ENCODE results near the gene ABHD16A.

ABHD16A gene

DNA sequence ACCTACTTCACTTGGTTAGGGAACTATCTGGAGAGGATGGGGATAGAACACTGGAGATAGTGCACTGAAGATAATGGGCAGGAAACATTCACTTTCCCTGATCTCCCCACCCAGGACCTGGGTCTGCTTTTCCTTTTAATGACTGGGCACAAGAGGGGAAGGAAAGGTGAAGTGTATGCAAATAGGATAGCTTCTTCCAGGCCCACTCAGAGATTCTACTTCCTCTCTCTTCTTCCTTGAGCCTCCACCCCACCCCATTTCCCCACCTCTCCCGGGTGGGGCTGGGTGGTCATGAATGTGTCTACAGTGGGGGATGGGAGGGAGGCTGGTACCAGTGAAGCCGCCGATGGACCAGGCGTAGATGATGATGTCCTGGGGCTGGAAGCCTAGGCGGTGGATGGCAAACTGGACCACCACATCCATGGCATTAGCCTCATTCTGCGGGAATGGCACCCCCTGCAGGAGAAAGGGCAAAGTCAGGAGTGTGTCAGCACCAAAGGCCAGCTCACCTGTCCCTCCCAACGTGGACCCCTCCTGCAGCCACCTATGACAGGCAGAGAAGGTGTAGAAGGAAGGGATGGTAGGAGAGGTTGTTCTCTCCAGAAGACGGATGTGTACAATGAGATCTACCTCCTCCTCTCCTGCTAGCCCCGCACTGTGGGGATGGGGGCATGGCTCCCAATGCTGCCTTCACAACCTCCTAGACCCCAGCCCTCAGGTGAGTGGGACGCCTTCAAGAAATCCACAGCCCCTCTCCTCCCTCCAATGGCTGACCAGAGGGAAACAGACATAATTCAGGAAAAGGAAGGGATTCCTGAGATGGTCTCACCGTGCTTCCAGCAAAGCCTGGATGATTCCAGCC is 13.6 kb downstream of the ABHD16A start:
- no peak for DNase-seq (ENCODE audit: low read depth)

DNA sequence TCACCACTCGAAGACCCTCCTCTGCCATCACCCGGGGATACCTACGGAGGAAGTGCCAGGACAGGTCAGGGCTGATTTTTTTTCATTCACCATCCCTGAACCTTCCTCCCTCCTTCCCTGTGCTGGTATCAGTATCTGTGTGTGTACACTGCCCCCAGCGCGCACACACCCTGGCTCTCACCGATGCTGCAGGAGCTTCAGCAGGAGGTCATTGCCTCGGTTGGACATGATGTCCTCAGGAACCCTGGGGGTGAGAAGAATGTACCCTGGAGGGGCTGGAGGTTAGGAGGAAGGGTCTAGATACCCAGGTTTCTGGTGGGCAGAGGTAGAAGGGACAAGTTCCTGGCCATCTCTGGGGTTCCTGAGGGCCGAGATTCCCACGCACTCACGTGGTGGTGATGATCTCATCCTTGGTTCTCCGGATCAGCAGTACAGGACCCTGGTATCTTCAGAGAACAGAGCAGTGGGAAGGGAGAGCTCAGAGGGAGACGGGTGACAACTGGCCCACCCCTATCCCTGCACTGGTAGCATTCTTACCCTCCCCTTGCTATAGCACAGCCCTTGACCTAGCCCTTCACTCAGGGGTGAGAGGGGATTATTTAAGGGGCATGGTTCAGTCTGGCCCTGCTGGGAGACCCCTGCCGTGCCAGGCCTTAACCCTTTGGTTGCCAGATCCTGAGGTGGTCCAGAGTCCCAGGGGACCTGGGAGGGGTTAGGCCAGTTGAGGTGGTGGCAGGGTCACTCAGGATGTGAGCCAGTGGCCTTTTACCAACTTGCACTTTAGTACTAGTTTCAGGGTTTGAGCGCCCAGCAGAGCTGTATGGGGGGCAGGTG is 15.0 kb downstream of the ABHD16A start:
- DNase-seq (ENCODE audit: low read depth): no peak

DNA sequence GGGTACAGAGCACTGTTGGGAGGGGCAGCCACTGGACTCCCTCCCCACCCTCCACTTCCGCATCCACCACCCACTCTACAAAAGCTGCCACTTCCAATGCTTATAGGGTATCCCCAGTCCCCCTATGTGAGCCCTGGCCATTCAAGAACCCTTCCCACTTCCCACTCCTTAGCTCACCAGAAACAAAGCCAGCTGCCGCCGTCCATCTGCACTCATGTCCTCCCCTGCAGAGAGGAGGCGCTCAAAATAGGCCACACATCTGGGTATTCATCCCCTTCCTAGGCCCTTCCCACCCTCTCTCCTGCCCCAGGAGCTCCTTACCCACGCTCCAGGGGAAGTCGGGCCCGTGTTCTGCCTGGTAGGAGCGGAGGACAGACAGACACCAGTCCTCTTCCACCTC is 15.8 kb downstream of the ABHD16A start:
- DNase-seq (ENCODE audit: low read depth): no peak

DNA sequence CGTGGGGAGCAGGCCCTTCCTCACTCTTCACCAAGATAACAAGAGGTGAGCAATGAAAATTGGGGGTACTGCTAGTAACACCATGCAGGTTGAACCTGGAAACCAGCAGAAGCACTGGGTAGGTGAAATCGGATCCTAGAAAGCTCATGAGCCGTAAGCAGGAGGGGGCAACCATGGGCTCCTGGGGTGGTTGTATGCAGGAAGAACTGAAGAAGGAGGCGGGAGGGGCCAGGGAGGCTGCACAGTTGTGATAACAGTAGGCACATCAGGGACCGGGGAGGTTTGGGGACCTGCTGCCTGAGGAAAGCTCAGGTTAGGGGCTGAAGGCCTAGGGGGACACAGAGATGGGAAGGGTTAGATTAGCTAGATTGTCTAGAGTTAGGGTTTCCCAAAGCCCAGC is 16.6 kb downstream of the ABHD16A start:
- DNase-seq (ENCODE audit: low read depth): no peak

DNA sequence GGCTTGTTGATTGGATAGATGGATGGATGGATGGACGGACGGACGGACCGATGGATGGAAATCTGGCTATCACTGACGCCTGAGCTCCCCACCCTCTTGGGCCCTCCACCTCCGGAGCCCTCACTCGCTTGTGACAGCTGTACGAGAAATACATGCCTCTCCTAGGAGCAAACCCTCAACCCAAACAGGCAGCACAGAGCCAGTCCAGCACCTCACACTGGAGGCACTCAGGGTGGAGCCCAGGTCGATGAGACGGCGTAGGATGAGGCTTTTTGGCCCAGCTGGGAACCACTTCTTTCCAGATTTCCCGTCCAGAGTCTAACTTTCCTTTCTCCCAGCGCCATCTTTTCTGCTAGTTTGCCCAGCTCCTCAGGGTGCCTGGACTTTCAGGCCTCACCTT is 19.5 kb downstream of the ABHD16A start:
- DNase-seq (ENCODE audit: low read depth): no peak

DNA sequence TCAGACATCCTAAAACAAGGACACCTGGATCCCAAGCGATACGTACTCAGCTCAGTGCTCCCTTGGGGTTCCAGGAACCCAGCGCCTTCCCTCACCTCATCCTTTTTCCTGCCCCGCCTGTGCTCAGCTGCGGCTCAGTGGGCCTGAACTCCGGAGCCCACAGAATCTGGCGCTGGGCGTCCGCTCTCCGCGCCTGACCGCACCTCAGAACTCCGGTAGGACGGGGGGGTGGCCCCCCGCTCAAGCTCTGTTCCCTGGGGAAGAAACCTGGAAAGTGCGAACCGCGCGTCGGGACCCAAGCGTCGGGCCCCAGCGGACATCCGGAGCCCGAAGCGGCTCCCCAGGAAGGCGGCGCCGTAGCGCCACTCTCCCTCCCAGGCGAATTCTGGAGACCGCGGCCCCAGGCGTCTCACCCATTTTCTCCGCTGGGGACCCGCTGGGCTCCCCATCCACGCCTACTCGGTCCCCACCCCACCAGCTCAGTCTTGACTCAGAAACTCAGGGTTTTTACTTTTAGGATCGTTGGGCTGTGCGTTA is 21.9 kb downstream of the ABHD16A start:
- no peak for DNase-seq (ENCODE audit: low read depth)

DNA sequence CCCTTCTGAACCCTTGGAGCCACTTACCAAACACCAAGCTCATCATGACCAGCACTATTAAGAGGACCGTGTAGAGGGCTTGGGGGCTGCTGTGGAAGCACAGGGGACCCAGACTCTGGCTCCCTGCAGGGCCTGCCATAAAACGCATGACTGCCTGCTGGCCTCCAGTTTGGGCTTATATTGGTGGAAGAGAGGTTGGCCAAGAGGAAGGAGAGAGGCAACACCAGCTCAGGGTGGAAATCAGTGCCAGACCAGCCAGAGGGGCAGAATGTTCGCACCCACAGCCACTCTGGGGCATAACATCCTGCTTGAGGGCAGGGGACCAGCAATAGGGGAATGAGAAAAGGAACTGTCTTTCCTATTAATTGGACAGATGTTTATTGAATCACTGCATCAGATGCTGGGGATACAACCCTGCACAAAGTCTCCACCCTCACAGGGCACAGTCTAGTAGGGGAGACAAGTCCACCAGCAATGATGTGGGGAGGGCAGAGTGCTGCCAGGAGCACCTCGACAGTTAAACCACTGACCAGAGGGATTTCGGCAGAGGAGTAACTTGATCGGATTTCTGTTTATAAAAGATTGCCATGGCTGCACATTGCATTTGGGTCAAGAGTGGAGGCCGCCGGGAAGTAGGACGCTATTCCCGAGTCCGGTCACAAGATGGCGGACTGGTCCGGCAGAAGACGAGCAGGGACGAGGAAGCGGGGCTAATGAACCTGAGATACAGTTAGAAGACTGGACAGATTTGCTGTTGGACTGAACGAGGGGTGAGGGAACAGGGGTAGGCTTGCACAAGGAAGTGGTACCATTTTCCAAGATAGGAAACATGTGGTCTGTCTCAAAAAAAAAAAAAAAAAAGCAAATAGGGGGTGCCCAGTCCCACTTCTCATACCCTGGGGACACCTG is 22.6 kb downstream of the ABHD16A start, which contains the start of gene LY6G5C:
Gene LY6G5C, minus strand, starts transcription at position 842 of the 909 bp plus-strand sequence. Its CDS starts 694 bp downstream, at position 148.
- peak; percentile 48 for DNase-seq (ENCODE audit: low read depth)

DNA sequence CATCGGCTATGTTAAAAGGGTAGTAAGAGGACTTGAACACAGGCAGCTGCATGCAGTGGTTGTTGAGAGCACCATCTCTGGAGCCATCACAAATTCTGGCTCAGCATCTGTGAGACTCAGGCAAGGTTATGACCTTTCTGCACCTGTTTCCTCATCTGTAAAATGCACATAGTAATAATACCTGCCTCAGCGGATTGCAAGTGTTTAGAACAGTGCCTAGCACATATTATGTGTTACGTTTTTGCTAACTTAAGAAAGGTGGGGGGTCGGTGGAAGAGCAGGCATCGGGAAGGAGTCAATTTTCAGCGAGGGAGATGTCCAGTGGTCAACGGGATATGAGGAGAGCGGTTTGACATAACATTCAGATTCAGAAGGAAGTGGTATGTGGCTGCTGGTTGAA is 25.2 kb downstream of the ABHD16A start:
- no peak for DNase-seq (ENCODE audit: low read depth)

DNA sequence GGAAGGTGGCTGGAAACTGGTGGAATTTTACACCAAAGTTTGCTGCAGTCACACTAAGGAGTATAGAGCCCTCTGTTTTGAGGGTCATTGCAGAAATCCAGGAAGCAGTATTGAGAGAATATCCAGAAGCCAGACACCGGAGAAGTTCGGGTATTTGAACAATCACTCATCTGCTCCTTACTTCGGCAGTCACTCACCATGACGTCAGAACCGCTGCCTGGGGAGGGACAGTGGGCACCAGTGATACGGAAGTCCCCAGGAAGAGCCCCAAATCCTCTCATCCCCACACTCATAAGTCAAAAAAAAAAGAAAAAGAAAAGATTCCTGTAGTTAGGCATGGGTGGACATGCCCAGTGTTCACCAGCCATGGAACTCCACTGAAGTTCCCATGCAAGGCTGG is 26.2 kb downstream of the ABHD16A start:
- DNase-seq (ENCODE audit: low read depth): no peak

DNA sequence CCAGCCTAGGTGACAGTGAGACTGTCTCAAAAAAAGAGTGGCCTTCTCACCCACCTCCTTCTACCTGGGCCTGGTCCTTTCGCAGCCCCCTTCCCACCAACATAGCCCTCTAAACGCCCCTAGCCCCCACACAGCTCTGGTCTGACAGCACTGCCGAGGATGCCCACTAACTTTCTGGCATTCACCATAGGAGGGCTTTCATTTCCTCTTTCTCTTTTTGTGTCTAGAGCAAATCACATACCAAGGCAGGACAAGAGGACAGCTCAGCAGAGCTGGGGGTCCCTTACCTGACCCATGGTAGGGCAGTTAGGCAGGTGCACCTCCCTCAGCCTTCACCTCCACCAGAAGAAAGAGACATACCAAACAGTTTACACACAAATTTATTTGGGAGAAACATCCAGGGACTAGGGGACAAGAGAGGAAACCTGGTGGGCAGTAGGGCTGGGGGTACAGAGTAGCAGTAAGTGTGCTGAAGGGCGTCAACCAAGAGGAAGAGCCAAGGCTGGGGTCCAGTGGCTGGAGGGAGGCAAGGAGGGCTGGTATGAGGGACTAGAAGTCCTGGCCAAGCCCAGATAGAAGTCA is 26.7 kb downstream of the ABHD16A start:
- DNase-seq (ENCODE audit: low read depth): no peak

DNA sequence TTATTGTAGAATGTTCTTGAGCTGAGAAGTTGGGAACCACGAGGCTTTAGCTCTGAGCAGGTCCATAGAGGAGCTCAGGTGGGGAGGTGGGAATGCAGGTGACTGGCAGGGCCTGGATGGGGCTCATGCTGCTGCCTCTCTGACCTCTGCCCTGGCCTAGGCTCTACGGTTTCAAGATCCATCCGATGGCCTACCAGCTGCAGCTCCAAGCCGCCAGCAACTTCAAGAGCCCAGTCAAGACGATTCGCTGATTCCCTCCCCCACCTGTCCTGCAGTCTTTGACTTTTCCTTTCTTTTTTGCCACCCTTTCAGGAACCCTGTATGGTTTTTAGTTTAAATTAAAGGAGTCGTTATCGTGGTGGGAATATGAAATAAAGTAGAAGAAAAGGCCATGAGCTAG is 33.4 kb downstream of the ABHD16A start, which contains the start of gene LY6G5B:
Gene LY6G5B, plus strand, starts transcription at position 301 of the 400 bp plus-strand sequence. CDS start 975 bp downstream, outside the sequence.
- no peak for DNase-seq (ENCODE audit: low read depth)

DNA sequence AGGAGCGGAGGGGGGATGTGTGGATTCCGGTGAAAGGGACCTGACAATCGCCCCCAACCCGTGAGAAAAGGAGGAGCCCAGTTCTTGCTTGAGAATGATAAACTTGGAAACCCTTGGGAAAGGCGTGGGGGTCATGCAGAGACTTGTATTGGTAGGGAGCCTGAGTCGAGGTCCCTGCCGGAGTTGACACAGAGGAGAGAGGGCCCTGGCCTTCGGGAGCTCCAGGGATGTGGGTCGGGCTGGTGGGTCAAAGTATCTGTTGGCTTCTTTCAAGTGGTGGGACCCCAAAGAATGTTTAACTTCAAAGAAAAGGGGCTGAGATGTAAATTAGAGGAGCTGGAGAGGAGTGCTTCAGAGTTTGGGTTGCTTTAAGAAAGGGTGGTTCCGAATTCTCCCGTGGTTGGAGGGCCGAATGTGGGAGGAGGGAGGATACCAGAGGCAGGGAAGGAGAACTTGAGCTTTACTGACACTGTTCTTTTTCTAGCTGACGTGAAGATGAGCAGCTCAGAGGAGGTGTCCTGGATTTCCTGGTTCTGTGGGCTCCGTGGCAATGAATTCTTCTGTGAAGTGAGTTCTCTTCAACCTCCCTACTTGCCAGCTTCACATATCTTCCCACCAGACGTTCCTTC is 36.7 kb downstream of the ABHD16A start:
- DNase-seq (ENCODE audit: low read depth): no peak

DNA sequence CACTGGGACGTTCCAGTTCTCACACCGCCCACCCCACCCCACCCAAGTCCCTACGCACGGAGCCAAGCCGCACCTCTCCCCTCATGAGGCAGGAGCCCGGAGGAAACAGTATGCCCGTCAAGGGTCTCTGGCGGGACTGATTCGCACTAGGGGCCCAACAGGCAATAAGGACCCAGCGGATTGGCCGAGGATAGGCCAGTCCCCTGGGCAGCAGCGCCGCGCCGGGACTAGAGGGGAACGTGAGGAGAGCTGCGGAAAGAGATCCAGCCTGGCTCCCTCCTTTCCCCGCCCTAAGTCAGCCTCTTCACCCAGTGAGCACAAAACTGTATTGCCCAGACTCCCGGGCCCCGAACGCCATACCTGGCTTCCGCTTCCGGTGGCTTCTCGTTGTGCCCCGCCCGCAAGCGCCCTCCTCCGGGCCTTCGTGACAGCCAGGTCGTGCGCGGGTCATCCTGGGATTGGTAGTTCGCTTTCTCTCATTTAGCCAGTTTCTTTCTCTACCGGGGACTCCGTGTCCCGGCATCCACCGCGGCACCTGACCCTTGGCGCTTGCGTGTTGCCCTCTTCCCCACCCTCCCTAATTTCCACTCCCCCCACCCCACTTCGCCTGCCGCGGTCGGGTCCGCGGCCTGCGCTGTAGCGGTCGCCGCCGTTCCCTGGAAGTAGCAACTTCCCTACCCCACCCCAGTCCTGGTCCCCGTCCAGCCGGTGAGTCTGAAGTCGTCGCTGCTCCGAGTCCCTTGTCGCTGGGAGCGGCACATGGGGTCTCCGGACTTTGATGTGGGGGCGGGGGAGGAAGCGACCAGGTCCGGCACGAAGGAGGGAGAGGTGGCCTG is 37.4 kb downstream of the ABHD16A start, which contains the start of gene CSNK2B:
Gene CSNK2B, plus strand, starts transcription at position 580 of the 836 bp plus-strand sequence. CDS start 752 bp downstream, outside the sequence.
- DNase-seq (ENCODE audit: low read depth): peak; percentile 86

DNA sequence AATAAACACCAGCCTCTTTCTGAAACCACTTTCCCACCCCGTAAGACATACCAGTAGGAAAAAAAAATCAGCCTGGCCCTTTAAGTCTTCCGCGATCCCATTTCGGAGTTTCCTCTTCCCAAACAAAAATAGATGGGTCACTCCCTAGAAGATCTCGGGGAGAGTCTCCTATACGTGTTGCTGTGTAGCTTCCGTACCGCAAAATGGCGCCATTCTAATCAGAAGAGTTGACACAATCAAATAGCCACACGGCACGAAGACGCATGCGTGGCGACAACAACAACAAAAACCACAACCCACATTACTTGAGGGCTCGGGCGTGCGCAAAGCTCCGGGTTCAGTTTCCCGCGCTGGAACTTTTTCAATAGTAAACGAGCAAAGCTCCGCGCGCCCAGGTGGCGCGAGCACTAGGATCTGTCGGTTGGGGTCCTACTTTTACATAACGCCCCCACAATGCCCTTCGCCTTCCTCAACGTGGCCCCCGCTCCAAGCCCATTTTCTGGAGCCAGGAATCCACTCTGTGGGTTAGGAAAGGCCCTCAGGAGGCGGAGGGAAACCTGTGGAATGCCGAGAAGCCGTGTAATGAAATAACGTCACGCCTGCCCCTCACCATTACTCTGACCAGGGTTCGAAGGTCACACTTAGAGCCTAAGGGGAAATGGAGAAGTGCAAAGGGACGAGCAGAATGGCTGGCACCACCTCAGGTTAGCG is 38.2 kb downstream of the ABHD16A start, which contains the start of gene GPANK1:
Gene GPANK1, minus strand, starts transcription at position 208 of the 711 bp plus-strand sequence. CDS start 519 bp downstream, outside the sequence.
- peak; percentile 85 for DNase-seq (ENCODE audit: low read depth)

DNA sequence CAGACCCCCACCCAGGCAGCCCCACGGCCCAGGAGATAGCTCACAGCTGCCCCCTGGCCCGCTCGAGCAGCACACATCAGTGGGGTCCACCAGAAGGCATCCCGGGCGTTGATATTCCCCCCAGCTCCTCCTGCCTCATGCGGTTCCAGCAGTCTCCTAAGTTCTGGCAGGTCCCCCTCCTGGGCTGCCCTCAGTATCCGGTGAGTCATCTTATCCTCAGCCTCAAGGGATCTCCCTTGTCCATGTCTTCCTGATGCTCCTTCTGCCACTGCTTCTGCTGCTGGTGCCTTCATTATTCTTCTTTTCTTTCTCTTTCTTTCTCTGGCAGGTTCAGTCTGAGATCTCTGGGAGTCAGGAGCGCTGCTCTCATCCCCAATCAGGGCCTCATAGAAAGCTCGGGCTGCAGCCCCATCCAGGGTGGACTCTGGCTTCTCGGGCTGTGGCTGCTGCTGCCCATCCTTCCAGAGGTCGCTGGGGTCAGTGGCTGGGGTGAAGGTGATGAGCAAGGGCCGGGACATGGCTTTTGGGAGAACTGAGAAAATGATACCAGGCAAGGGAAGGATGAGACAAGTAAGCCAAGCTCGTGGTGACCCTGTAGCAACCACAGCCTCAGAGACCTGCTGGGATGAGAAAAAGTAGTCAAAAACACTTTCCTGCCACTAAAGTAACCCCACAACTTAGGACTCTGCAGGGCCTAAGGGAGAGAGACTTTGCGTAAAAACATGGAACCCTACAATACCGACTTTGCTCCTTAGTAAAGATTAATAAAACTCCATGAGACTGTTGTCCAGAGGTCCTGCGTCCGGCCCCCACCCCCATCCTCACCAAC is 38.9 kb downstream of the ABHD16A start:
- peak; percentile 51 for DNase-seq (ENCODE audit: low read depth)

DNA sequence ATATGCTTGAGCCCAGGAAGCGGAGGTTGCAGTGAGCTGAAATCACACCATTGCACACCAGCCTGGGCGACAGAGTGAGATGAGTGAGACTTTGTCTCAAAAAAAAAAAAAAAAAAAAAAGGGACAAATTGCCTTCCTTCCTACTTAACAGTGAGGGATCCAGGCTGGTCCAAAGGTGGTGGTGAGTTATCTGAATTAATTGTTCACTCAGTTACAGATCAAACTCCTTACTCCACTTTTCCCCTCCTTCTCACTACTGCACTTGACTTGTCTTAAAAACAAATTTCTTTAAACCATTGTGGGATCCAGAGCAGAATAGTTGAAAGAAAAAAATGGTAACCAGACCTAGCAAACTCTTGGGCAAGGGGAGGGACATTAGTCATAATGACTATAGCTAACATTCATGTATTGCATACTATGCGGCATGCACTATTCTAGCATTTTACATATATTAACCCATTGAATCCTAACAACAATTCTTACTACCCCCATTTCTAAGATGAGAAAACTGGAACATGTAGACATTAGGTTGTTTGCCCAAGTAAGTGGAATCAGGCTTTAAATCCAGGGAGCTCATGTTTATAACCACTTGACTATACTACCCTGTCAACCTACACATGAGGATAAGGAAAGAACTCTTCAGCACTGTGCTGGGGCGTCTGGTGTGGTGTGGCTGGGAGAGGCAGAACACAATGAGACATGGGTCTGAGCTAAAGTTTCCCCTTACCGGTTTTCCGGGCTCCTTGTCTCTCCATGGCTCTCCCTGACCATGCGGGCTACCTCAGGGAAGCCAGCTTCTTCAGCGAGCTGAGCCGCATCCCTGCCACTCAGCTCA is 39.8 kb downstream of the ABHD16A start:
- no peak for DNase-seq (ENCODE audit: low read depth)
